DND-41 (cell line): ENCODE results near the gene SLC12A4.

Experiments
- EZH2 ChIP-seq: IDR thresholded peaks from 3 replicates; pipeline ENCODE4 v1.6.1; 2012; ENCODE audit warnings: borderline replicate concordance, low read depth, mild to moderate bottlenecking, moderate library complexity, low read length, inconsistent platforms; ENCODE audit not compliant: severe bottlenecking
- TF ChIP-seq, protein P1 (sequence below): IDR thresholded peaks from 2 replicates; pipeline ENCODE4 v1.5.1; 2012; ENCODE audit warnings: borderline replicate concordance, low read length, moderate library complexity, mild to moderate bottlenecking; ENCODE audit not compliant: poor library complexity, severe bottlenecking; ENCODE audit errors: extremely low read depth

DNA sequence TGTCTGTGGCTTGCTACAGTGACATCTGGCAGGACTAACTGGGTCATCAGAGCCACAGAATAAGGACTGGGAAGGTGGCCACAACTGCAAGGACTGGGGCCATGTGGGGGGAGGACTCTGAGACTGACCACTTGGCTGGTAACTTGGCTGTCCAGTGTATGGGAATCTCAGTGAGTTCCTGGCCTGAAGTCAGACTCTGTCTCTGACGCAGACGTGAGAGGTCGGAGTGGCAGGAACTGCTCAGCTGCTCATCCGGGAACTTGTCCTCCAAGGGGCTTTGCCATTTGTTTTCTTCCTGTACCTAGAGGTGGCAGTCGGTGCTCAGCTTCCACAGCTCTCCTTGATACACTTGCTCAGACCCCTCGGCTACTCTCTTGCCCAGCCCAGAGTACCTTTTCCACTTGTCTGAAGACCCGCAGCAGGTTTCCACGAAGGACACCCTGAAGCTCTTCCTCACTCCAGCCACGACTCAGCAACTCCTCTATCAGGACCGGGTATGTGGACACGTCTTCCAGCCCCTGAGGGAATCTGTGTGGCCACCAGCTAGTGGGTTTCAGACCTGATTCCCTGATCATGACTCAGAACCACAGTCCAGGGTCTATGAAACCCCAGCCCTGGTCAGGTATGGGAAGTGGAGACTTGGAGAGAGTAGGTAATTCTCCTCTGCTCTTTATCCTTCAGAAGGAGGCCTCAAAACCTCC lies 19.2 kb upstream of the SLC12A4 start:
- TF ChIP-seq, protein P1, sequence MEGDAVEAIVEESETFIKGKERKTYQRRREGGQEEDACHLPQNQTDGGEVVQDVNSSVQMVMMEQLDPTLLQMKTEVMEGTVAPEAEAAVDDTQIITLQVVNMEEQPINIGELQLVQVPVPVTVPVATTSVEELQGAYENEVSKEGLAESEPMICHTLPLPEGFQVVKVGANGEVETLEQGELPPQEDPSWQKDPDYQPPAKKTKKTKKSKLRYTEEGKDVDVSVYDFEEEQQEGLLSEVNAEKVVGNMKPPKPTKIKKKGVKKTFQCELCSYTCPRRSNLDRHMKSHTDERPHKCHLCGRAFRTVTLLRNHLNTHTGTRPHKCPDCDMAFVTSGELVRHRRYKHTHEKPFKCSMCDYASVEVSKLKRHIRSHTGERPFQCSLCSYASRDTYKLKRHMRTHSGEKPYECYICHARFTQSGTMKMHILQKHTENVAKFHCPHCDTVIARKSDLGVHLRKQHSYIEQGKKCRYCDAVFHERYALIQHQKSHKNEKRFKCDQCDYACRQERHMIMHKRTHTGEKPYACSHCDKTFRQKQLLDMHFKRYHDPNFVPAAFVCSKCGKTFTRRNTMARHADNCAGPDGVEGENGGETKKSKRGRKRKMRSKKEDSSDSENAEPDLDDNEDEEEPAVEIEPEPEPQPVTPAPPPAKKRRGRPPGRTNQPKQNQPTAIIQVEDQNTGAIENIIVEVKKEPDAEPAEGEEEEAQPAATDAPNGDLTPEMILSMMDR, result no peak
- TF ChIP-seq EZH2, result no peak
